H1 (cell line): ENCODE data around the gene DDA1. TPM values are rescaled to one million over a fixed set of nuclear protein-coding genes. Genes with fewer than 3 reads are reported as not detected.
A peak's percentile ranks its signal among the peaks of the same experiment; 100 is the strongest.

Experiments
- CTCF ChIA-PET: fragments of 300-600 bp; sonication (Branson Sonifier 250); formaldehyde crosslinking; loops from one replicate; lab custom pipeline; 2021; ENCODE audit not compliant: partially characterized antibody; lab: Charles Lee
- POLR2A ChIA-PET: fragments of 300-600 bp; sonication (Branson Sonifier 250); formaldehyde crosslinking; loops from one replicate; lab custom pipeline; 2021; ENCODE audit warnings: inconsistent platforms; ENCODE audit not compliant: partially characterized antibody; lab: Charles Lee
- DNase-seq, 2 experiments: peaks; one replicate each; pipeline versions ENCODE4 v3.0.0 to v3.0.0-alpha.2; 2010 to 2022; ENCODE audit warnings: low spot score in 2 of 2, low read depth in 1 of 2, mixed read lengths in 1 of 2
- FAIRE-seq: peaks from 2 replicates; lab custom pipeline; 2011; peaks lifted over from hg19 to GRCh38; lab: Jason Lieb, UNC
- H2AFZ ChIP-seq: 2 replicates; pipeline ENCODE4 v1.8.1; 2012; ENCODE audit warnings: low read length, inconsistent platforms
- H2AK5ac ChIP-seq: 2 replicates; pipeline ENCODE4 v1.6.1; 2013; ENCODE audit warnings: low read depth, low read length
- H2BK120ac ChIP-seq: replicated peaks from 2 replicates; pipeline ENCODE3; 2013; ENCODE audit warnings: low read depth, low read length, inconsistent platforms
- H2BK12ac ChIP-seq: 2 replicates; pipeline ENCODE4 v1.6.1; 2013; ENCODE audit warnings: low read depth, low read length
- H2BK15ac ChIP-seq: 2 replicates; pipeline ENCODE4 v1.6.1; 2013; ENCODE audit warnings: low read length
- H2BK20ac ChIP-seq: 2 replicates; pipeline ENCODE4 v1.6.1; 2013; ENCODE audit warnings: low read length
- H2BK5ac ChIP-seq: 2 replicates; pipeline ENCODE4 v1.6.1; 2013; ENCODE audit warnings: low read depth, low read length
- H3K14ac ChIP-seq: 2 replicates; pipeline ENCODE4 v1.6.1; 2013; ENCODE audit warnings: inconsistent platforms; ENCODE audit not compliant: insufficient read length
- H3K18ac ChIP-seq: 2 replicates; pipeline ENCODE4 v1.6.1; 2013; ENCODE audit warnings: low read length; ENCODE audit errors: extremely low read depth
- H3K23ac ChIP-seq: 2 replicates; pipeline ENCODE4 v1.6.1; 2013; ENCODE audit warnings: inconsistent platforms; ENCODE audit not compliant: insufficient read length
- H3K23me2 ChIP-seq: 2 replicates; pipeline ENCODE4 v1.6.1; 2013; ENCODE audit warnings: low read depth, low read length
- H3K27ac ChIP-seq: 2 replicates; pipeline ENCODE4 v1.6.1; 2011; ENCODE audit warnings: low read depth, low read length, inconsistent platforms
- H3K27me3 ChIP-seq, 4 experiments: replicated peaks in 1 of 4; 1 replicate in 1 of 4; 2 replicates in 3 of 4; pipeline versions ENCODE4 v1.6.1 to v1.8.1; 2011 to 2013; ENCODE audit warnings: low read length in 3 of 4, mild to moderate bottlenecking in 3 of 4, inconsistent platforms in 2 of 4, mixed read lengths in 2 of 4, moderate library complexity in 1 of 4; ENCODE audit not compliant: control insufficient read depth in 3 of 4, insufficient read depth in 3 of 4; ENCODE audit errors: extremely low read depth in 1 of 4
- H3K36me3 ChIP-seq, 4 experiments: 2 replicates each; pipeline versions ENCODE4 v1.6.1 to v1.8.1; 2011 to 2013; ENCODE audit warnings: mild to moderate bottlenecking in 4 of 4, low read length in 3 of 4, moderate library complexity in 2 of 4, control low read depth in 1 of 4, inconsistent platforms in 1 of 4; ENCODE audit not compliant: insufficient read depth in 4 of 4, control insufficient read depth in 2 of 4
- H3K4ac ChIP-seq: replicated peaks from 2 replicates; pipeline ENCODE3; 2013; ENCODE audit warnings: low read length, low read depth, mixed read lengths, inconsistent platforms; ENCODE audit not compliant: insufficient read length
- H3K4me1 ChIP-seq, 4 experiments: replicated peaks in 1 of 4; 1 replicate in 1 of 4; 2 replicates in 3 of 4; pipeline versions ENCODE4 v1.6.1 to v1.8.1; 2011 to 2013; ENCODE audit warnings: low read length in 3 of 4, inconsistent platforms in 2 of 4, mixed read lengths in 1 of 4; ENCODE audit not compliant: insufficient read depth in 4 of 4, control insufficient read depth in 3 of 4
- H3K4me2 ChIP-seq, 2 experiments: 2 replicates each; pipeline versions ENCODE4 v1.6.1 to v1.8.1; 2011 to 2013; ENCODE audit warnings: low read depth in 2 of 2, low read length in 2 of 2, control low read depth in 1 of 2, inconsistent platforms in 1 of 2, mild to moderate bottlenecking in 1 of 2; ENCODE audit not compliant: insufficient read depth in 1 of 2
- H3K4me3 ChIP-seq, 4 experiments: fragments of 200-600, 300-600 bp in 1 of 4; sonication (generic), shearing (Covaris generic), sonication (Bioruptor Twin) in 1 of 4; 2 replicates each; pipeline versions ENCODE4 v1.5.1 to v1.8.1; 2011 to 2016; ENCODE audit warnings: low read length in 4 of 4, low read depth in 3 of 4, control low read depth in 2 of 4, inconsistent platforms in 2 of 4, mild to moderate bottlenecking in 2 of 4, mixed read lengths in 1 of 4, moderate library complexity in 1 of 4; ENCODE audit not compliant: insufficient read depth in 2 of 4; ENCODE audit errors: extremely low read depth in 1 of 4
- H3K56ac ChIP-seq: replicated peaks from 2 replicates; pipeline ENCODE3; 2013; ENCODE audit warnings: low read depth, mild to moderate bottlenecking, mixed read lengths, low read length, inconsistent platforms; ENCODE audit not compliant: insufficient read length
- H3K79me1 ChIP-seq: 2 replicates; pipeline ENCODE4 v1.6.1; 2013; ENCODE audit warnings: low read depth, low read length, control low read depth
- H3K79me2 ChIP-seq, 2 experiments: 2 replicates each; pipeline versions ENCODE4 v1.6.1 to v1.8.1; 2012 to 2013; ENCODE audit warnings: low read length in 2 of 2, mild to moderate bottlenecking in 2 of 2, inconsistent platforms in 1 of 2; ENCODE audit not compliant: insufficient read depth in 2 of 2, control insufficient read depth in 1 of 2
- H3K9ac ChIP-seq, 4 experiments: replicated peaks in 1 of 4; 1 replicate in 1 of 4; 2 replicates in 3 of 4; pipeline versions ENCODE4 v1.6.1 to v1.8.1; 2011 to 2013; ENCODE audit warnings: low read depth in 3 of 4, low read length in 3 of 4, control low read depth in 2 of 4, mild to moderate bottlenecking in 2 of 4, moderate library complexity in 2 of 4, inconsistent platforms in 1 of 4; ENCODE audit errors: extremely low read depth in 1 of 4
- H3K9me3 ChIP-seq, 2 experiments: 2 replicates each; pipeline versions ENCODE4 v1.6.1 to v1.8.1; 2012 to 2013; ENCODE audit warnings: mild to moderate bottlenecking in 2 of 2, moderate library complexity in 2 of 2, control low read depth in 1 of 2, inconsistent platforms in 1 of 2, low read depth in 1 of 2, low read length in 1 of 2, mixed read lengths in 1 of 2; ENCODE audit not compliant: insufficient read depth in 2 of 2
- H4K20me1 ChIP-seq, 2 experiments: replicated peaks in 1 of 2; 2 replicates each; pipeline versions ENCODE3 to v1.8.1; 2011 to 2013; ENCODE audit warnings: inconsistent platforms in 2 of 2, low read length in 2 of 2, mild to moderate bottlenecking in 1 of 2; ENCODE audit not compliant: insufficient read depth in 2 of 2, control insufficient read depth in 1 of 2
- H4K5ac ChIP-seq: 2 replicates; pipeline ENCODE4 v1.6.1; 2013; ENCODE audit warnings: low read length, low read depth, mixed read lengths, inconsistent platforms; ENCODE audit not compliant: insufficient read length
- H4K8ac ChIP-seq: 2 replicates; pipeline ENCODE4 v1.8.0; 2013; ENCODE audit warnings: mild to moderate bottlenecking, moderate library complexity, low read length, inconsistent platforms; ENCODE audit not compliant: insufficient read depth; ENCODE audit errors: extremely low read depth
- H4K91ac ChIP-seq: replicated peaks from 2 replicates; pipeline ENCODE3; 2013; ENCODE audit warnings: low read length, mixed read lengths, inconsistent platforms; ENCODE audit not compliant: insufficient read length
- CBX5 ChIP-seq: fragments of 300-800, 300-1000 bp; sonication (generic); IDR thresholded peaks from 2 replicates; pipeline ENCODE4 v1.7.1; 2016; ENCODE audit warnings: antibody characterized with exemption, low read length, low read depth
- JUND ChIP-seq: IDR thresholded peaks from 2 replicates; pipeline ENCODE4 v1.6.1; 2011; ENCODE audit warnings: mild to moderate bottlenecking, improper control_type of control experiment, low read length
- MAX ChIP-seq: IDR thresholded peaks from 2 replicates; pipeline ENCODE4 v1.6.1; 2012; ENCODE audit warnings: inconsistent platforms
- POLR2AphosphoS5 ChIP-seq: IDR thresholded peaks from 2 replicates; pipeline ENCODE4 v1.6.1; 2011; ENCODE audit warnings: low read depth, low read length
- SAP30 ChIP-seq: fragments of 300-600 bp; sonication (generic); IDR thresholded peaks from 2 replicates; pipeline ENCODE4 v1.7.1; 2012; ENCODE audit warnings: low read length, moderate library complexity, mild to moderate bottlenecking, inconsistent platforms; ENCODE audit not compliant: insufficient read depth, insufficient replicate concordance
- SP2 ChIP-seq: IDR thresholded peaks from 2 replicates; pipeline ENCODE4 v1.6.1; 2012; ENCODE audit warnings: mild to moderate bottlenecking, low read length, inconsistent platforms
- TAF1 ChIP-seq: IDR thresholded peaks from 2 replicates; pipeline ENCODE4 v1.6.1; 2011; ENCODE audit warnings: mild to moderate bottlenecking, low read depth, low read length
- WGBS, 2 experiments: shearing (Covaris generic) in 1 of 2; methylation state at CpG; one replicate each; pipeline versions ENCODE4 v1.1.6 to v1.1.7; 2013 to 2015; ENCODE audit warnings: low lambda C conversion rate in 2 of 2, mixed read lengths in 2 of 2, inconsistent platforms in 1 of 2, low coverage in 1 of 2, missing lambda C conversion rate in 1 of 2; ENCODE audit not compliant: insufficient replicate concordance in 2 of 2, insufficient coverage in 1 of 2, insufficient read length in 1 of 2; ENCODE audit errors: extremely low coverage in 1 of 2, missing lambda C conversion rate in 1 of 2; 5-methylcytosine and 5-hydroxymethylcytosine counted together
- polyA plus RNA-seq, 7 experiments: library from polyadenylated mRNA; depleted of rRNA in 3 of 7; stranded (reverse) in 5 of 7; unstranded in 2 of 7; fragments of >200 nt in 5 of 7; fragments of 200-250 nt in 2 of 7; gene quantifications; 1 replicate in 5 of 7; 2 replicates in 1 of 7; 4 replicates in 1 of 7; pipeline versions ENCODE4 v1.2.1 to v1.2.3, GENCODE V29; 2011 to 2013; ENCODE audit warnings: missing spikeins in 2 of 7, mixed read lengths in 2 of 7
- total RNA-seq: library from RNA; stranded (reverse); fragmentation: NEBNext Ultra II Directional; extraction: Animal tissue kit (Norgen Biotek cat#: 25700); gene quantifications from 2 replicates; pipeline ENCODE4 v1.2.1, GENCODE V29; 2021
- TF ChIP-seq, protein P1 (sequence below): IDR thresholded peaks from 2 replicates; pipeline ENCODE4 v1.6.1; 2011; ENCODE audit warnings: low read depth, mild to moderate bottlenecking, low read length; ENCODE audit not compliant: insufficient read depth

DDA1 gene
- total and polyA plus RNA-seq, 2 of the 8 experiments (the other 6 are each of a cell fraction or from before 2014, with no cell fraction given), result 29.2 to 34.5 TPM

DNA sequence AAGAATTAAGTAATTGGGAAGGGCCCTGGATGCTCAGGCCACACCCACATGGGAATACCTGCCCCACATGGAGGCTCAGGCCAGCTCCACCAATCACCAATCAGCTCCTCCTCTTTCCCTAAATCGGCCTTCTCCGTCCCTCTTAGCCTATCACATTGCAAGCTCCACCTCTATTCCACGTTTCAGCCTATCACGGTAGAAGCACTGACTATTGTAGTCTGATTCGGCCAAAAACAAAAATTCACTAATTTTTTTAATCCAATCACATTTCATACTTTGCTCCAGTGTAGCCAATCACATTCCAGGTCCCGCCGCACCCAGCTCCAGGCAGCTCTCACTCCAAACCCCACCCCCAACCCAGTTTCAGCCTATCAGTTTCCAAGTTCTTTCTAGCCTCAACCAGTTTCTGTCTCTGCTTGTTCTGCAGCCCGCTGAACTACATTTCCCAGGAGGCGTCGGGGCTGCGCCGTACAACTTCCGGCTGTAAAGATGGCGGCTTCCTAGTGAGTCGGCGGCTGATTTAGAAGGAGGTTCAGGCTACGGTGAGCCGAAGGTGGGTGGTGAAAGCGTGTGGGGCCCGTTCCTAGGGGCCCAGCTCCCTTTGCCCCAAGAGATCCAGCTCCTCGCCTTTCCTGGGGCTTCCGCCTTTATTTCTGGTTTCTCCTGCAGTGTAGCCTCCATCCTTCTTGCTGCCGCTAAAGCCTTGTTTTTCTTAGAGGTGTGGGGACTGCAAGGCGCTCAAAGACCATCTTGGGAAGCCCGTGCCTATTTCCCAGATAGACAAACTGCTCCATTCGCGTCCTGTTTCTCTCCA is 42.2 kb upstream of the DDA1 start, which contains the start of gene BABAM1:
BABAM1 (plus strand) TSS at position 469 of the 814 bp plus-strand sequence. CDS start 1,364 bp downstream, outside the sequence.
- H4K5ac ChIP-seq, result no peak within 1 kb of the TSS
- peaks cover 0 to 8% (median 2%) of the 10 kb centered on the region in 4 experiments; a peak in 5 of 7 replicates for H3K4me1 ChIP-seq
- peak within 1 kb of the TSS; percentile 60; the same call in 1 of the 2 replicates for H3K27ac ChIP-seq
- ChIA-PET CTCF (interaction anchor here (0.6 to 2.7 kb wide), 8 partner anchors 17 to 200 kb away, joined by 3 to 8 read pairs (median 6); partner anchors contain the start of gene NR2F6), POLR2A (interaction anchor here (0.6 to 12.8 kb wide), 18 partner anchors 12 to 441 kb away, joined by 3 to 113 read pairs (median 5); partner anchors contain the start of genes ANKLE1, DDA1 and USE1)
- H2BK5ac ChIP-seq, result peak within 1 kb of the TSS; percentile 81
- H3K79me1 ChIP-seq, result no peaks in the 10 kb centered on the region; the same call in 1 of the 2 replicates
- H2BK15ac ChIP-seq, result no peak within 1 kb of the TSS
- H2AFZ ChIP-seq, result 0 out of 2 replicates have a peak within 1 kb of the TSS, but pooled peaks have one; percentile 55
- peak within 1 kb of the TSS; percentile 86 to 89 for H3K4me2 ChIP-seq
- H4K91ac ChIP-seq, result no peak within 1 kb of the TSS
- H4K20me1 ChIP-seq, result no peaks in the 10 kb centered on the region
- H3K27me3 ChIP-seq, result no peaks in the 10 kb centered on the region
- peak within 1 kb of the TSS; percentile 97; the same call in 1 of the 2 replicates for H4K8ac ChIP-seq
- H2BK20ac ChIP-seq, result no peak within 1 kb of the TSS
- H3K4me3 ChIP-seq, result peak within 1 kb of the TSS; percentile 71 to 100 (median 95)
- H3K9ac ChIP-seq, result peak within 1 kb of the TSS; percentile 70 to 92 (median 89)
- 2% methylated on average over 27 of the region's 27 CpGs; no CpG with 5 or more reads in 1 of the 2 experiments for WGBS, 2 experiments
- no peaks in the 10 kb centered on the region for H3K9me3 ChIP-seq
- no peaks in the 10 kb centered on the region for H3K23me2 ChIP-seq
- H3K36me3 ChIP-seq, result peaks cover 5 to 14% (median 8%) of the 10 kb centered on the region in 4 experiments; a peak in 5 of 8 replicates
- FAIRE-seq (peak; percentile 99), DNase-seq (peak; percentile 88 to 96)
- no peak within 1 kb of the TSS for H3K23ac ChIP-seq
- H2AK5ac ChIP-seq, result no peak within 1 kb of the TSS
- H3K14ac ChIP-seq, result no peak within 1 kb of the TSS
- no peak within 1 kb of the TSS for H3K18ac ChIP-seq
- H2BK12ac ChIP-seq, result no peak within 1 kb of the TSS
- peaks cover 3 to 12% of the 10 kb centered on the region in 2 experiments; a peak in 3 of 4 replicates for H3K79me2 ChIP-seq
- H2BK120ac ChIP-seq, result no peak within 1 kb of the TSS
- H3K4ac ChIP-seq, result no peak within 1 kb of the TSS
- peak within 1 kb of the TSS; percentile 8 for H3K56ac ChIP-seq
- peak; percentile 44; the same call in 1 of the 2 replicates for TF ChIP-seq SP2
- no peak for TF ChIP-seq MAX
- peak; percentile 61 for TF ChIP-seq SAP30
- no peak; the same call in 1 of the 2 replicates for TF ChIP-seq JUND
- TF ChIP-seq, protein P1, sequence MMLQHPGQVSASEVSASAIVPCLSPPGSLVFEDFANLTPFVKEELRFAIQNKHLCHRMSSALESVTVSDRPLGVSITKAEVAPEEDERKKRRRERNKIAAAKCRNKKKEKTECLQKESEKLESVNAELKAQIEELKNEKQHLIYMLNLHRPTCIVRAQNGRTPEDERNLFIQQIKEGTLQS, result no peak
- no peak for TF ChIP-seq CBX5
- TF ChIP-seq POLR2AphosphoS5, result peak; percentile 67; the same call in 1 of the 2 replicates
- TF ChIP-seq TAF1, result peak; percentile 97
